Aorta (tissue), 5 donors: ENCODE data around the gene RNF32. TPM values are rescaled to one million over a fixed set of nuclear protein-coding genes. Genes with fewer than 3 reads are reported as not detected.

Experiments used
- ATAC-seq: fragments of 200-7000 bp; cut with Tn5 transposase; one replicate; pipeline ENCODE4 v1.9.1; 2022; ENCODE audit warnings: moderate library complexity; ENCODE audit not compliant: low FRiP score
- DNase-seq, 2 donors: peaks; one replicate each; pipeline ENCODE4 v3.0.0-alpha.2; 2020
- H3K27ac ChIP-seq, 2 donors: one replicate each; pipeline ENCODE4 v1.5.1; 2013; ENCODE audit warnings: low read length in 2 of 2, mild to moderate bottlenecking in 2 of 2, moderate library complexity in 2 of 2, control low read depth in 1 of 2, inconsistent platforms in 1 of 2, low read depth in 1 of 2
- H3K27me3 ChIP-seq, 2 donors: one replicate each; pipeline ENCODE4 v1.6.1; 2013; ENCODE audit warnings: control low read depth in 1 of 2, low read length in 1 of 2, mild to moderate bottlenecking in 1 of 2, moderate library complexity in 1 of 2; ENCODE audit not compliant: insufficient read depth in 2 of 2, control insufficient read depth in 1 of 2
- H3K36me3 ChIP-seq, 2 donors: one replicate each; pipeline ENCODE4 v1.6.1; 2013; ENCODE audit warnings: control low read depth in 1 of 2, low read length in 1 of 2, mild to moderate bottlenecking in 1 of 2; ENCODE audit not compliant: insufficient read depth in 2 of 2, control insufficient read depth in 1 of 2
- H3K4me1 ChIP-seq, 2 donors: one replicate each; pipeline ENCODE4 v1.6.1; 2013; ENCODE audit warnings: low read length in 2 of 2, control low read depth in 1 of 2, mild to moderate bottlenecking in 1 of 2, moderate library complexity in 1 of 2; ENCODE audit not compliant: insufficient read depth in 2 of 2, control insufficient read depth in 1 of 2
- H3K4me3 ChIP-seq, 2 donors: one replicate each; pipeline ENCODE4 v1.5.1; 2013; ENCODE audit warnings: low read length in 2 of 2, control low read depth in 1 of 2, mild to moderate bottlenecking in 1 of 2
- H3K9me3 ChIP-seq: one replicate; pipeline ENCODE4 v1.6.1; 2013; ENCODE audit warnings: mild to moderate bottlenecking, low read length; ENCODE audit not compliant: control insufficient read depth
- WGBS, 2 donors: extraction: QIAGEN DNeasy Blood & Tissue Kit; methylation state at CpG; one replicate each; pipeline ENCODE4 v1.1.7; 2013; 5-methylcytosine and 5-hydroxymethylcytosine counted together
- intact Hi-C, 2 donors: fragments of 100-400 bp; cut with DNase I; formaldehyde crosslinking; loops; one replicate each; pipeline versions ENCODE4 v1.14.2 to v1.15.0; 2022
- polyA plus RNA-seq, 2 donors: library from polyadenylated mRNA; stranded (reverse); fragments of 200-250 nt; gene quantifications; one replicate each; pipeline ENCODE4 v1.2.3, GENCODE V29; 2013
- total RNA-seq, 2 donors: library from RNA; stranded (reverse); fragmentation: NEBNext Ultra II Directional; extraction: Animal tissue kit (Norgen Biotek cat#: 25700); gene quantifications; one replicate each; pipeline ENCODE4 v1.2.1, GENCODE V29; 2021
- donor health status: healthy with polysubstance abuse.
- donor health status: Bipolar disorder and iron deficiency.
- donor health status: DM: no; HTN: no; CAD: no.
- donor health status: DM: no; HTN: no; CAD: no.
- donor health status: DM: yes; HTN: yes; CAD: no.

The RNF32 gene
- total and polyA plus RNA-seq, 4 donors, result 0.20 to 0.72 TPM; not detected in 2

GRCh38 chr7:156725073-156725472, 84.5 kb downstream of the RNF32 start:
- Histone ChIP-seq H3K9me3 (no peaks in the 10 kb centered on the region), H3K27me3 (no peaks in the 10 kb centered on the region), H3K4me3 (no peak overlapping the region), H3K27ac (no peak overlapping the region), H3K4me1 (no peaks in the 10 kb centered on the region), H3K36me3 (no peaks in the 10 kb centered on the region)
- intact Hi-C loops, result no loop called here
- no peak for ATAC-seq
- WGBS, 2 donors, result 87% methylated on average over 5 of the region's 5 CpGs
- no peak for DNase-seq

GRCh38 chr7:156725936-156726335, 85.4 kb downstream of the RNF32 start:
- H3K9me3 ChIP-seq, result no peaks in the 10 kb centered on the region
- no peaks in the 10 kb centered on the region for H3K27me3 ChIP-seq
- intact Hi-C loops, result no loop called here

More at GRCh38 chr7:156725936-156726335, 85.4 kb downstream of the RNF32 start:
- no peak overlapping the region for H3K27ac ChIP-seq
- no peak overlapping the region for H3K4me3 ChIP-seq
- no peak for DNase-seq
- no peaks in the 10 kb centered on the region for H3K4me1 ChIP-seq
- ATAC-seq, result no peak
- no peaks in the 10 kb centered on the region for H3K36me3 ChIP-seq
